PC-3 (cell line): ENCODE results near the gene PYGO2. TPM values are rescaled to one million over a fixed set of nuclear protein-coding genes. Genes with fewer than 3 reads are reported as not detected.
"Not testable (repeated sequence)": the region's sequence is repeated elsewhere in the genome, so short reads cannot be mapped to it uniquely, and the experiment has no call there.

Experiments
- ATAC-seq: fragments of 200-7000 bp; cut with Tn5 transposase; 2 replicates; pipeline ENCODE4 v1.9.1; 2020; ENCODE audit warnings: mild to moderate bottlenecking, moderate library complexity
- BruUV-seq: library from RNA; stranded (reverse); fragments of 400-500 nt; replicated peaks from 2 replicates; lab custom pipeline; 2021; lab: Mats Ljungman, UMichigan
- CTCF ChIA-PET: fragments of 300-600 bp; sonication (Branson Sonifier 250); formaldehyde crosslinking; loops from one replicate; lab custom pipeline; 2022; ENCODE audit warnings: antibody characterized with exemption; lab: Charles Lee
- POLR2A ChIA-PET: fragments of 300-600 bp; sonication (Branson Sonifier 250); formaldehyde crosslinking; loops from one replicate; lab custom pipeline; 2022; ENCODE audit warnings: antibody characterized with exemption; ENCODE audit not compliant: unreplicated experiment; lab: Charles Lee
- DNase-seq: peaks from one replicate; pipeline ENCODE4 v3.0.0-alpha.2; 2015
- H2AFZ ChIP-seq: fragments of 300-600 bp; sonication (generic); 2 replicates; pipeline ENCODE4 v1.6.0; 2016; ENCODE audit warnings: antibody characterized with exemption, low read length
- H3F3A ChIP-seq: fragments of 300-600 bp; sonication (generic); one replicate; pipeline ENCODE4 v1.6.0; 2017; ENCODE audit warnings: antibody characterized with exemption, low read length, control low read depth, mild to moderate bottlenecking; ENCODE audit not compliant: unreplicated experiment
- H3K27ac ChIP-seq: fragments of 300-600 bp; sonication (generic); 2 replicates; pipeline ENCODE4 v1.5.1; 2016; ENCODE audit warnings: mild to moderate bottlenecking, low read length
- H3K27me3 ChIP-seq: fragments of 300-600 bp; sonication (generic); 2 replicates; pipeline ENCODE4 v1.6.1; 2016; ENCODE audit warnings: low read length, mixed read lengths
- H3K36me3 ChIP-seq: fragments of 300-600 bp; sonication (generic); 2 replicates; pipeline ENCODE4 v1.6.1; 2016; ENCODE audit warnings: low read depth, mixed run types, low read length, mixed read lengths
- H3K4me1 ChIP-seq: fragments of 300-600 bp; sonication (generic); 2 replicates; pipeline ENCODE4 v1.5.1; 2016; ENCODE audit warnings: low read length; ENCODE audit not compliant: insufficient read depth
- H3K4me2 ChIP-seq: fragments of 300-600 bp; sonication (generic); 2 replicates; pipeline ENCODE4 v1.6.0; 2016; ENCODE audit warnings: low read length
- H3K4me3 ChIP-seq: fragments of 300-600 bp; sonication (generic); 2 replicates; pipeline ENCODE4 v1.5.1; 2016; ENCODE audit warnings: mild to moderate bottlenecking, low read length, mixed read lengths
- H3K79me2 ChIP-seq: fragments of 300-600 bp; sonication (generic); 2 replicates; pipeline ENCODE4 v1.6.1; 2017; ENCODE audit warnings: low read length, mixed read lengths
- H3K9ac ChIP-seq: fragments of 300-600 bp; sonication (generic); 2 replicates; pipeline ENCODE4 v1.6.0; 2016; ENCODE audit warnings: mild to moderate bottlenecking, low read length
- H3K9me2 ChIP-seq: fragments of 300-600 bp; sonication (generic); replicated peaks from 2 replicates; pipeline ENCODE4 v1.6.1; 2016; ENCODE audit warnings: mixed run types, low read length, mixed read lengths
- H3K9me3 ChIP-seq: fragments of 300-600 bp; sonication (generic); 2 replicates; pipeline ENCODE4 v1.6.1; 2016; ENCODE audit warnings: low read length, mixed read lengths
- H4K20me1 ChIP-seq: fragments of 300-600 bp; sonication (generic); 2 replicates; pipeline ENCODE4 v1.6.1; 2016; ENCODE audit warnings: low read length, mixed read lengths
- CTCF ChIP-seq: fragments of 300-600 bp; sonication (generic); conservative IDR thresholded peaks from 2 replicates; pipeline ENCODE4 v1.5.1; 2017; ENCODE audit warnings: antibody characterized with exemption, low read depth, mild to moderate bottlenecking, low read length
- EZH2 ChIP-seq: fragments of 300-600 bp; sonication (generic); IDR thresholded peaks from one replicate; pipeline ENCODE4 v1.6.1; 2017; ENCODE audit warnings: antibody characterized with exemption, mild to moderate bottlenecking, low read length; ENCODE audit not compliant: unreplicated experiment
- EZH2phosphoT487 ChIP-seq: fragments of 300-600 bp; sonication (generic); IDR thresholded peaks from 2 replicates; pipeline ENCODE4 v1.6.1; 2018; ENCODE audit warnings: mild to moderate bottlenecking, antibody characterized with exemption, low read length, borderline replicate concordance
- intact Hi-C: fragments of 100-400 bp; cut with micrococcal nuclease; formaldehyde crosslinking; loops from 2 replicates; pipeline ENCODE4 v1.9.0; 2023
- total RNA-seq: library from RNA; depleted of rRNA; stranded (reverse); fragments of >200 nt; gene quantifications from 2 replicates; pipeline ENCODE4 v1.2.3, GENCODE V29; 2014

PYGO2 gene
- total RNA-seq, 1 experiment from 2014 or later, result 41.7 TPM

DNA sequence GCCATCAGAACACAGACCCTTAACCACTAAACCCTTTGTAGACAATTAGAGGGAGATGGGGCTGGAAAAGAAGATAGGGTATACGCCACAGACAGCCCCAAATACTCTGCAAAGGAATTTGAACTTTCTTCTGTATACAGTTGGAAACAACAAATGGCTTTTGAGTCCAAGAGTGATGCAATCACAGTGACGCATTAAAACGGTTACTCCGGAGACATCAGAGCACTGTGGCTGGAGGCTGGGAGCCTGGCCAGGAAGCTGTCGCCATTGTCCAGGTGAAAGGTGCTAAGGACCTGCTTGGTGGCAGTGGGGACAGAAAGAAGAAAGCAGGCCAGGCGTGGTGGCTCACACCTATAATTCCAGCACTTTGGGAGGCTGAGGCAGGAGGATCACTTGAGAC, 25.7 kb upstream of the PYGO2 start:
- Histone ChIP-seq H3K27me3 (no peaks in the 10 kb centered on the region), H3F3A (peaks cover 2% of the 10 kb centered on the region), H3K27ac (no peak overlapping the region), H3K9me3 (no peaks in the 10 kb centered on the region), H3K36me3 (peaks cover 38% of the 10 kb centered on the region), H2AFZ (no peak overlapping the region), H3K4me3 (no peak overlapping the region), H3K4me2 (no peak overlapping the region), H3K79me2 (peaks cover 59% of the 10 kb centered on the region), H4K20me1 (peaks cover 16% of the 10 kb centered on the region; the same call in 1 of the 2 replicates), H3K9me2 (no peaks in the 10 kb centered on the region), H3K4me1 (peaks cover 6% of the 10 kb centered on the region), H3K9ac (no peak overlapping the region)
- ChIA-PET POLR2A (no interaction called here), CTCF (interaction anchor here (1.6 kb wide), 1 partner anchor 30 kb away, joined by 6 read pairs; no protein-coding TSS in a partner anchor)
- ATAC-seq (no peak), DNase-seq (no peak)
- intact Hi-C loops, result loop anchor here (10.0 kb wide), 1 partner anchor 577 kb away; the partner anchor contains the start of gene ASH1L
- BruUV-seq, result no TSS peak
- no peak for TF ChIP-seq CTCF
- no peak for TF ChIP-seq EZH2phosphoT487
- no peak for TF ChIP-seq EZH2

- ATAC-seq, H3K4me1 ChIP-seq, H3K4me3 ChIP-seq, BruUV-seq, H2AFZ ChIP-seq, H3K9me2 ChIP-seq, H3K9me3 ChIP-seq, H3K27me3 ChIP-seq, POLR2A ChIA-PET, DNase-seq, H3K9ac ChIP-seq, H3K27ac ChIP-seq, CTCF ChIA-PET, H3F3A ChIP-seq, H3K4me2 ChIP-seq: not testable (repeated sequence)
- Histone ChIP-seq H3K36me3 (peaks cover 38% of the 10 kb centered on the region), H4K20me1 (peaks cover 16% of the 10 kb centered on the region; the same call in 1 of the 2 replicates), H3K79me2 (peaks cover 59% of the 10 kb centered on the region)
- intact Hi-C loops, result loop anchor here (10.0 kb wide), 1 partner anchor 578 kb away; the partner anchor contains the start of gene ASH1L
These were observed 25.2 kb upstream of the PYGO2 start for GRCh38 chr1:154986736-154987135.

DNA sequence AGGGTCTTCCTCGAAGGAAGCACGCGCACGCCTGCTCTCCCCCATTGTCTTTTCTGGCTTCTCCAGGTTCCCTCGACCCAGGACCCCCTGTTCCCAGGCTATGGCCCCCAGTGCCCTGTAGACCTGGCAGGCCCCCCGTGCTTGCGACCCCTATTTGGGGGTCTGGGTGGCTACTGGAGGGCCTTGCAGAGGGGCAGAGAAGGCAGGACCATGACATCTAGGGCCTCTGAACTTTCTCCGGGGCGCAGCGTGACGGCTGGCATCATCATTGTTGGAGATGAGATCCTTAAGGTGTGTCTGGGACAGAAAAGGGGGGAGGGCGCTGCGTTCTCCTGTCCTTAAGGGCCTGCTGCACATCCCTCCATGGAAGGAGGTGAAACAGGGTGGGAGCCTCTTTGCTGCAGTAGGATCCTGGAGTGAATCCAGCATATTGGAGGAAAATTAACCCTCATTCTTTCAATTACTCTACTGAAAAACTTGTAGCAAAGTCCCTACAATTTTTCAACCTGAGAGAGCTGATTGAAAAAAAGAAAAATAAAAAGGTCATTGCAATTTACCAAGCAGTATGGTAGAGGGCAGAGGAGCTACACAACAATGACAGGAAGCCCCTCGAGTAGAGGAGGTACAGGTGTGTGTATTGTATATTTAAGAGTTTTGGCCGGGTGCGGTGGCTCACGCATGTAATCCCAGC, 22.3 kb upstream of the PYGO2 start:
- Histone ChIP-seq H3K4me3 (peak overlapping the region; percentile 86), H3K9me3 (no peaks in the 10 kb centered on the region), H3K79me2 (peaks cover 69% of the 10 kb centered on the region), H3K4me1 (peaks cover 7% of the 10 kb centered on the region), H3K27ac (peak overlapping the region; percentile 50), H2AFZ (peak overlapping the region; percentile 61), H3F3A (peaks cover 6% of the 10 kb centered on the region), H4K20me1 (peaks cover 11% of the 10 kb centered on the region; the same call in 1 of the 2 replicates), H3K4me2 (peak overlapping the region; percentile 99), H3K36me3 (peaks cover 34% of the 10 kb centered on the region), H3K27me3 (no peaks in the 10 kb centered on the region), H3K9ac (peak overlapping the region; percentile 92), H3K9me2 (no peaks in the 10 kb centered on the region)
- CTCF ChIA-PET, result interaction anchor here (0.6 to 1.9 kb wide), 5 partner anchors 9 to 1775 kb away, joined by 3 to 6 read pairs (median 5); partner anchors contain the start of gene LENEP
- POLR2A ChIA-PET, result interaction anchor here (0.9 to 1.0 kb wide), 2 partner anchors 10 kb away, joined by 4 read pairs; partner anchors contain the start of gene LENEP
- intact Hi-C loops, result loop anchor here (1.0 to 10.0 kb wide), 3 partner anchors 12 to 581 kb away; partner anchors contain the start of gene ASH1L
- BruUV-seq, result no TSS peak
- DNase-seq, result peak; percentile 33
- ATAC-seq, result peak; percentile 21; the same call in 1 of the 2 replicates
- no peak for TF ChIP-seq EZH2
- TF ChIP-seq EZH2phosphoT487, result no peak
- no peak for TF ChIP-seq CTCF
